Psoas muscle (tissue), 8 donors: Measurements from ENCODE around the gene PAPSS2. TPM values are rescaled to one million over a fixed set of nuclear protein-coding genes. Genes with fewer than 3 reads are reported as not detected.

ENCODE experiments used
- ATAC-seq, 4 donors: fragments of 200-7000 bp; cut with Tn5 transposase; one replicate each; pipeline ENCODE4 v1.9.1; 2020; ENCODE audit warnings: moderate library complexity in 3 of 4, mild to moderate bottlenecking in 2 of 4
- DNase-seq, 2 donors: peaks; one replicate each; pipeline ENCODE4 v3.0.0-alpha.2; 2020
- H3K27ac ChIP-seq: fragments of 200-600 bp; one replicate; pipeline ENCODE4 v1.8.0; 2022
- H3K27me3 ChIP-seq, 3 donors: fragments of 200-600 bp in 1 of 3; one replicate each; pipeline versions ENCODE4 v1.6.1 to v1.8.0; 2013 to 2022; ENCODE audit warnings: low read length in 2 of 3, mild to moderate bottlenecking in 2 of 3, moderate library complexity in 1 of 3; ENCODE audit not compliant: insufficient read depth in 3 of 3
- H3K36me3 ChIP-seq, 2 donors: fragments of 200-600 bp in 1 of 2; one replicate each; pipeline versions ENCODE4 v1.6.1 to v1.8.0; 2013 to 2022; ENCODE audit warnings: low read depth in 1 of 2, mild to moderate bottlenecking in 1 of 2, moderate library complexity in 1 of 2; ENCODE audit not compliant: insufficient read depth in 1 of 2
- H3K4me1 ChIP-seq: fragments of 200-600 bp; one replicate; pipeline ENCODE4 v1.8.0; 2022
- H3K4me3 ChIP-seq: fragments of 200-600 bp; one replicate; pipeline ENCODE4 v1.8.0; 2022; ENCODE audit warnings: mild to moderate bottlenecking
- H3K9me3 ChIP-seq: fragments of 200-600 bp; one replicate; pipeline ENCODE4 v1.8.0; 2022
- CTCF ChIP-seq: fragments of 200-600 bp; IDR thresholded peaks from one replicate; pipeline ENCODE4 v1.8.0; 2022; ENCODE audit warnings: antibody characterized with exemption
- WGBS, 3 donors: extraction: QIAGEN DNeasy Blood & Tissue Kit; methylation state at CpG; one replicate each; pipeline versions ENCODE4 v1.1.6 to v1.1.7; 2013; 5-methylcytosine and 5-hydroxymethylcytosine counted together
- intact Hi-C, 2 donors: fragments of 100-400 bp; cut with DNase I; formaldehyde crosslinking; loops; one replicate each; pipeline versions ENCODE4 v1.11.0 to v1.14.2; 2022
- polyA plus RNA-seq, 3 donors: library from polyadenylated mRNA; stranded (reverse); fragments of 200-250 nt; gene quantifications; one replicate each; pipeline ENCODE4 v1.2.3, GENCODE V29; 2013
- total RNA-seq, 4 donors: library from RNA; stranded (reverse); fragmentation: NEBNext Ultra II Directional in 2 of 4; extraction: Animal tissue kit (Norgen Biotek cat#: 25700) in 2 of 4; gene quantifications; one replicate each; pipeline versions ENCODE4 v1.2.1 to v1.2.4, GENCODE V29; 2021 to 2023
- donor health status: healthy with polysubstance abuse.
- donor health status: DM: no; HTN: no; CAD: no; lungs with moderate emphysema.
- donor health status: Bipolar disorder and iron deficiency.
- donor health status: healthy.
- donor health status: DM: yes; HTN: yes; CAD: no.
- donor health status: DM: no; HTN: no; CAD: no.
- donor health status: DM: no; HTN: no; CAD: no.
- donor health status: DM: yes; HTN: yes; CAD: no.

Gene PAPSS2
- total and polyA plus RNA-seq, 7 donors = 2.0 to 11.0 (median 3.8) TPM

GRCh38 chr10:87652261-87652660 lies 7.4 kb upstream of the PAPSS2 start:
- H3K4me1 ChIP-seq = no peaks in the 10 kb centered on the region
- H3K4me3 ChIP-seq = no peak overlapping the region
- intact Hi-C loops = loop anchor here in 1 of 2 donors (10.0 kb wide), 1 partner anchor 83 kb away; no protein-coding TSS in a partner anchor
- no peaks in the 10 kb centered on the region for H3K36me3 ChIP-seq
- DNase-seq (no peak), ATAC-seq (no peak)
- no peaks in the 10 kb centered on the region for H3K9me3 ChIP-seq
- no peak for TF ChIP-seq CTCF
- 86 to 92% (median 91%) methylated on average over 1 of the region's 1 CpG for WGBS, 3 donors
- H3K27ac ChIP-seq = no peak overlapping the region
- peaks cover 0 to 2% (median 0%) of the 10 kb centered on the region in 3 donors for H3K27me3 ChIP-seq

GRCh38 chr10:87654212-87654611 lies 5.5 kb upstream of the PAPSS2 start:
- Histone ChIP-seq H3K27ac (no peak overlapping the region), H3K27me3 (peaks cover 0 to 9% (median 2%) of the 10 kb centered on the region in 3 donors), H3K9me3 (no peaks in the 10 kb centered on the region), H3K4me1 (no peaks in the 10 kb centered on the region), H3K4me3 (no peak overlapping the region), H3K36me3 (no peaks in the 10 kb centered on the region)
- TF ChIP-seq CTCF = no peak
- ATAC-seq (no peak), DNase-seq (no peak)
- WGBS, 3 donors = 29 to 55% (median 52%) methylated on average over 1 of the region's 1 CpG
- intact Hi-C loops = loop anchor here in 1 of 2 donors (10.0 kb wide), 1 partner anchor 81 kb away; no protein-coding TSS in a partner anchor

GRCh38 chr10:87656431-87657072 lies 3.1 kb upstream of the PAPSS2 start:
- intact Hi-C loops = loop anchor here (2.0 to 10.0 kb wide), 3 partner anchors 78 to 116 kb away; no protein-coding TSS in a partner anchor
- Histone ChIP-seq H3K27me3 (peaks cover 0 to 24% (median 11%) of the 10 kb centered on the region in 3 donors), H3K9me3 (no peaks in the 10 kb centered on the region), H3K4me3 (no peak overlapping the region), H3K4me1 (no peaks in the 10 kb centered on the region), H3K27ac (no peak overlapping the region), H3K36me3 (no peaks in the 10 kb centered on the region)
- TF ChIP-seq CTCF = peak; percentile 64
- DNase-seq = no peak
- 38 to 45% (median 43%) methylated on average over 4 of the region's 4 CpGs for WGBS, 3 donors
- no peak for ATAC-seq

GRCh38 chr10:87657371-87657770 lies 2.3 kb upstream of the PAPSS2 start:
- no peaks in the 10 kb centered on the region for H3K9me3 ChIP-seq
- H3K4me3 ChIP-seq = no peak overlapping the region
- H3K4me1 ChIP-seq = no peaks in the 10 kb centered on the region
- 80 to 85% (median 85%) methylated on average over 5 of the region's 5 CpGs for WGBS, 3 donors
- intact Hi-C loops = loop anchor here (2.0 to 10.0 kb wide), 3 partner anchors 77 to 115 kb away; no protein-coding TSS in a partner anchor
- H3K27me3 ChIP-seq = peaks cover 0 to 28% (median 11%) of the 10 kb centered on the region in 3 donors
- no peak for ATAC-seq
- no peaks in the 10 kb centered on the region for H3K36me3 ChIP-seq
- no peak overlapping the region for H3K27ac ChIP-seq
- no peak for DNase-seq
- no peak for TF ChIP-seq CTCF
